Liver (tissue), 3 donors: ENCODE data around the gene PGS1.

Source experiments
- CTCF ChIP-seq: fragments of 150-350 bp; IDR thresholded peaks from 2 replicates; pipeline ENCODE4 v1.5.1; 2017; ENCODE audit warnings: improper control_type of control experiment, low read depth, low read length; ENCODE audit not compliant: missing input control
- REST ChIP-seq: IDR thresholded peaks from 2 replicates; pipeline ENCODE4 v1.6.1; 2016; ENCODE audit warnings: antibody characterized with exemption, mild to moderate bottlenecking
- SP1 ChIP-seq: IDR thresholded peaks from 2 replicates; pipeline ENCODE4 v1.6.1; 2018; ENCODE audit warnings: antibody characterized with exemption, mild to moderate bottlenecking
- donor health status: healthy.
- donor health status: healthy.

- TF ChIP-seq CTCF (no peak), SP1 (no peak), REST (no peak)
Observed at GRCh38 chr17:78358538-78359320, 19.7 kb upstream of the PGS1 start.
